IPS DF 4.7 (cell line): Measurements from ENCODE around the gene GPC6.
"Not testable (repeated sequence)": the region's sequence is repeated elsewhere in the genome, so short reads cannot be mapped to it uniquely, and the experiment has no call there.

Experiments used
- DNase-seq: peaks from one replicate; pipeline ENCODE4 v3.0.0-alpha.2; 2013; ENCODE audit warnings: low spot score; ENCODE audit errors: extremely low read depth

Gene GPC6

GRCh38 chr13:94339116-94339687 lies 1112.6 kb downstream of the GPC6 start:
- DNase-seq, result no peak

DNA sequence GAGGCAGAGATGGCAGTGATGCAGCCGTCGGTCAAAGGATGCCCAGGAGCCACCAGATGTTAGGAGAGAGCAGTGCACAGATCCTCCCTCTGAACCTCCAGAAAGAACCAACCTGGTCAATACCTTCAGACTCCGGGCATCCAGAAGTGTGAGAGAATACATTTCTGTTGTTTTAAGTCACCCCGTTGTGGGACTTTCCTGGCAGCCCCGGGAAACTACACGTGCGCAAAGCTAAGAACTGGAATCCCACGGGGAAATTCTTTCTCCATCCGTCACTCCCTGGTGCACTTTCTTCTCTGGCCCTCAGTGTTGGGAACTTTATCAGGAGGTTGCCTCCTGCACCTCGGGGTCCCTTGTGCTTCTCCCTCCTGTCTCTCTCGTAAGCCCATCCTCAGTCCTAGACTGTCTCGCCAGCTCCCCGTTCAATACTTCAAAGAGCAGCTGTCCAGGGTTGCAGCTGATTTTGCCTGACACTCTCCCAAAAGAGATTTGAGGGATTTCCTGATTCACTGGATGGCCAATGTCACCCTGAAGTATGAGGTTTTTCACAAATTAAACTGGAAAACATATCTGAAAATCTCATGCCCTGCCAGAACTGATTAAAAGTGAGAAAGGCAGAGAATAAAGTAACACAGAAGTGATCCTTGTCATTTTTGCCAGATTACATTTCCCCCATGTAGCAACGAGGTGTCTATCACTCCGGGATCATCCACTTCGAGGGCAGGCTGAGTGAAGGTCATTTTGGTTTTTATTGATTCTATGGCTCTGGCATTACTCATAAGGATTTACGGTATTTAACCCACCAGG lies 1116.0 kb downstream of the GPC6 start:
- DNase-seq, result no peak

- no peak for DNase-seq
Observed at GRCh38 chr13:94343243-94343585, 1116.6 kb downstream of the GPC6 start.

DNA sequence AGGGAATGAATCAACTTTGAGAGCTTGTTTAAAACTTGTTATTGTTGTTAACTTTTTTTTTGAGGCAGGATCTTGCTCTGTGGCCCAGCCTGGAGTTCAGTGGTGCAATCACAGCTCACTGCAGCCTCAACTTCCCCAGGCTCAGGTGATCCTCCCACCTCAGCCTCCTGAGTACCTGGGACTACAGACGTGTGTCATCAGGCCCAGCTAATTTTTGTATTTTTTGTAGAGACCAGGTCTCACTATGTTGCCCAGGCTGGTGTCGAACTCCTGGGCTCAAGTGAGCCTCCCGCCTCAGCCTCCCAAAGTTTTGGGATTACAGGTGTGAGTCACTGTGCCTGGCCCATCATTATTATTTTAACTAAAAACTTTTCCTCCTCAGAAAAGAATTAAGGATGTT lies 1117.1 kb downstream of the GPC6 start:
- not testable (repeated sequence) for DNase-seq

DNA sequence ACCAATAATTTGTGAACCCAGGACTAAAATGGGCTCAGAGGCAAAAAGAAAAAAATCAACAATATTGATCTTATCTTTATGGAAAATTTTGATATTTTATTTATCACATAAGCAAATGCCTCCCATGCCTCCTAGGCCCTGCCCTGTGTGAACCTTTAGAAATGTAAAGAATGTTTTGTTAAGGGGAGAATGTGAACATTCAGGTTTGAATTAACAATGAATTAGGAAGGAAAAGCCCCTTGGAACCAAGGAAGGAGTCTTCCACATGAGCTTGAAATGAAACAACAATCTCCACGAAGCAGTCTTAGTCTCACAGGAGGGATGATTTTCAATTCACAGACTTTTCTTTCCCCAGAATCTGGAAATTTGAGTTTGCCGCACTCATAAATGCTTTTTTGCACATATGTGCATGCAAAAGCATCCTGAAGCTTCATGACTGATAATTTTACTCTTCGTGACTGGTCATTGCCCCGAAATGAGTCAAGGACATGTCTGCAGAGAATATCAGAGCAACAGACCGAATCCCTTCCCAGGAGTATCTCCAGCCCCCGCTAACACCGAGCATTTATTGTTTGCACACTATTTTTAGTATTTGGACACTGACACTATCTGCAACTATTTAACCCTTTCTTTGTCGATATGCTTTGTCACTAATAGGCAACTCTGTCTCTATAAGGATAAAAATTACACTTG lies 1117.7 kb downstream of the GPC6 start:
- peak; percentile 46 for DNase-seq

DNA sequence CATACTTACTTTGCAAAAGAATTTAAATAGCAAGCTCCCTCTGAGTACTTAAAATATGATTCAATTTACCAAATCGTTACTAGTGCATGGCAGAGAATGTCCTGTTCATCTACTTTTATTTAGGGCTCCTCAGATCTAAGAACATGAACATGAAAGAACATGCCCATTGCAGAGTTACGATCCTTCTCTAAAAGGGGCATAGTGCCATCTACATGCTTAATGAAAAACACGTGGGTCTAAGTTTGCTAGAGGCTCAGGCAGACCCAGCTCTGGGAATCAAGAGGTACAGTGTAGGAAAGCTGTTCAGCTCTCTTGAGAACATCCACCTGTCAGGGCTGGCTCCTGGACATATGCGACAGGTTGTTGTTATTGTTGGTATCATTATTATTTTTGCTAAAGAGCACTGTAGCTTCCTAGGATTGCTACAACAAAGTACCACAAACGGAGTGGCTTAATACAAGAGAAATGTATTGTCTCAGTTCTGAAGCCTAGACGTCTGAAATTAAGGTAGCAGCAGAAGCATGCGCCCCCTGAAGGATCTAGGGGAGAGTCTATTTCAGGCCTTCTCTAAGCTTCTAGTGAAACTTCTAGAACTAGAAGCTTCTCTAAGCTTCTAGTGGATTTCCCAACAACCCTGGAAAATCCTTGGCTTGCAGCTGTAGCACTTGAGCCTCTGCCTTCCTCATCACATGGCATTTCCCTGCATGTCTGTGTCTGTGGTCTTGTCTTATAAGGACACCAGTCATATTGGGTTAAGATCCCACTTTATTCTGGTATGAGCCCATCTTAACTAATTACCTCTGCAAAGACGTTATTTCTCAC lies 1119.0 kb downstream of the GPC6 start:
- DNase-seq, result no peak

DNA sequence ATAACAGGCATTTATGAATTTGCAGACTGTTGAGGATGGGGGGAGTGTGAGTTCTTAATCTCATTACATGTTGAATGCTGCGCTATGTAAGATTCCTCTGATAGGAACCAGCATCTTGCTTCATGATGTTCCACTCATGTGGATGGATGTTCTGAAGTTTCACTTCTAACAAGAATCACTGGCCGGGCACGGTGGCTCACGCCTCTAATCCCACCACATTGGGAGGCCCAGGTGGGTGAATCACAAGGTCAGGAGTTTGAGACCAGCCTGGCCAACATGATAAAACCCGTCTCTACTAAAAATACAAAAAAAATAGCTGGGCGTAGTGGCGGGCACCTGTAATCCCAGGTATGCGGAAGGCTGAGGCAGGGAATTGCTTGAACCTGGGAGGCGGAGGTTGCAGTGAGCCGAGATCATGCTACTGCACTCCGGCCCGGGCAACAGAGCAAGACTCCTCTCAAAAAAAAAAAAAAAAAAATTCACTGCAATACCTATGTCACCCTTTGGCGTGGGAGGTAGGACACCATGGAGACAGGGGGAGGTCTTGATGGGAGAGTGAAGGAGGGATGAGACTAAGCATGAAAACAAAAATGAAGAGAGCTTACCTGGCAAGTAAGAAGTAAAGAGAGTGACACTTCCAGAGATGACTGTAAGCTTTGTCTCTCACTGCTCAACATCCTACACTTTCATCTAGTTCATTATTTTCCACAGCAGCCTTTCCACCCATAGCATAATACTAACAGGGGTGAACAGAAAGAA lies 1119.8 kb downstream of the GPC6 start:
- no peak for DNase-seq

DNA sequence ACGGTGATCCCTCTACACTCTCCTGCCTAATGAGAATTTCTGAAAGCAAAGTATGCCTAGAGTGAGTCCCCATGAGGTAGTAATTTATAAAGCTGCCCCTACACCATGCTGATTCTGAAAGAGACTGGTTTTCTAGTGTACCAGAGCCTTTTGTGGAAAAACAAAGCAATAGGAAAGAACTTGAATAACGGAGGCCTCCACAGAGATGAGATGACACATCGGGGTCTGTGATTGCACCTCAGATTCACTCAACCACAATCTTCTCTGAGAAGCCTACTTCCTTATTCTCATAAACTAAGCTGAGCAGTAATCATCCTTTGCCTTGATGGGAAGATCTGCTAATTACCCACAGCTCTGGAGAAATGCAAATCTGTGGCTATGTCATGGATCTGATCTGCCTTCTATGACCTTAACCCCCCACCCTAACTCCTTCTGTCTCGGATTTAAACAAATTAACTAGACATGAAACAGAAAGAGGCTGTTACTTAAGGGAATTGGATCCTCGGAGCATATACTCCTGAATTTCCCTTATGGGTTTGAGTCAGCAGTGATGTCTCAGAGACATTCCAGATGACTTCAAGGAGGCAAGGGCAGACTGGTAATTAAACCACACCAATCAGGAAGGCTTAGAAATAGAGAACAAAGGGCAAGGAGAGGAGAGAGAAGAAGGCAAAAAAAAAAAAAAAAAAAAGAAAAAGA lies 1124.8 kb downstream of the GPC6 start:
- no peak for DNase-seq

DNA sequence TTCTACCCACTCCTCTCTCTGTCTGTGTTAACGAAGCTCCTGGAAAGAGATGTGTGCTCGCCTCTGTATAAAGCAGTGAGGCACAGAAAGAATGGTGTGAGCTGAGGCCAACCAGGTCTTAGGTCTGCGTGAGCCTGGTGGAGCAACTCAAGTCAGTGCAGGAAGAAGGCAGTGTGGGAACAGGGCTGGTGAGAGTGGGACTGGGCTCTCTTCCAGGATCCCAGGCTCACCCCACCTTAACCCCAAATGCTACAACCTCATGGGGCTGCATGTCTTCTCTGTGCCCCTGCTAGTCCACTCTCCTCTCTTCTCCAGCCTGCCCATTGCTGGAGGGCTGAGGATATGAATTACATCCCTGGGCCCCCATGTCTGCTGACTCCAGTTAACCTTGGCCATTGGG lies 1125.5 kb downstream of the GPC6 start:
- no peak for DNase-seq

- no peak for DNase-seq
Observed at GRCh38 chr13:94353167-94353710, 1126.6 kb downstream of the GPC6 start.

DNA sequence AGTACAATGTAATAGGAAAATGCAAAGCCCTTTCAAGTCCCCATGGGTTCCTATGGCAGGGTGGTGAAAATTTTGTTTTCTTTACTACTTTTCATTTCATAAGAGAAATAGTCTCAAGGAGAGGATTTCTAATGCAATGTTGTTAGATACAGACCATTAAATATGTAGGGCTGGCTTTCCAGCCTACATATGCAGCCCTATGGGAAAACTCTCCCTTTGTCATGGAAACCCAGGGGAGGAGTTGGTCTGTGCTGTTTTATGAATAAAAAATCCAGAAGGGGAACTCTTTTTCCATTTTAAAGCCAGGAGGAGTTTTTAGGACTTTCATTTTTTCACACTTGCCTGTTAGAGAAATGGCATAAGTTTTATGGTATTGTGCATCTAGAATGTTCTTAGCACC lies 1133.3 kb downstream of the GPC6 start:
- no peak for DNase-seq

- DNase-seq, result peak; percentile 83
Observed at GRCh38 chr13:94362411-94362909, 1135.9 kb downstream of the GPC6 start.

GRCh38 chr13:94366677-94367076 lies 1140.1 kb downstream of the GPC6 start:
- no peak for DNase-seq

DNA sequence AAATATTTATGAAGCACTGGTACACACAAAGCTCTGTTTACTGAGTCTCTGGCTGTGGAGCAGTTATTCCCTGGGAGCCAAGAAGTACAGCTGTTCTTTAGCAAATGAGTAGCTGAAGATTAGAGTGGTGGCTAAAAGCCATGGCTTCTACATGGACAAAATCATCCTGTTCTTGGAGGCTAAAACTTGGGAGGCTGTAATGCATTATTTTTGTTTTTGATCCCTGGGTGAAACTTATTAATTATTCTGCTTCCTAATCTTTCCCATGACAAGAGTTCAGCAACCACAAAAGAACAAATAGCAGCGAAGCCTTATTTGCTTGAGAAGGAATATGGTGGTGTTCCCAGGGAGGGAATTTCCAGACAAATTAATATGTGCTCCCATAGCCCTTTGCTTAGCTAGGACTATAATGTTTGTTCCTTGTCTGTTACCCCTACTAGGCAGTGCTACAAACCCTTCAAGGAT lies 1143.4 kb downstream of the GPC6 start:
- DNase-seq, result no peak

GRCh38 chr13:94371855-94372254 lies 1145.2 kb downstream of the GPC6 start:
- DNase-seq, result no peak

DNA sequence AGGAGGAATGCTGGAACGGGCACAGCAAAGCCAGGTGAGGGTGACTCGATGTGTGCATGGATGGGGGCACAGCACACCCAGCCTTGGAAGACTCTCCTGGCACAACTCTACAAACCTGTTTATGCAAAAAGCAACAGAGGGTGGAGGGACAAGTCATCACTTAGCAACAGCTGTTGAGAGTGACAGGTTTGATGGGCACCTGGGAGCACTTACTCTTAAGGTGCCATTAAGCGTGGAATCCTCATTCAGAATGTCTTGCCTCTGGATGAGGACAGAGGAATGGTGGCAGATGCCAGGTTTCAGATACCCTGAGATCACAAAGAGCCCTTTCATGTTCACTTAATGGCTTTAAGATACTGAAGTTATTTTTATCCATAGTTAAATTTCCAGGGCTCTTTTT lies 1155.9 kb downstream of the GPC6 start:
- DNase-seq, result no peak

GRCh38 chr13:94382960-94383359 lies 1156.4 kb downstream of the GPC6 start:
- DNase-seq, result no peak

DNA sequence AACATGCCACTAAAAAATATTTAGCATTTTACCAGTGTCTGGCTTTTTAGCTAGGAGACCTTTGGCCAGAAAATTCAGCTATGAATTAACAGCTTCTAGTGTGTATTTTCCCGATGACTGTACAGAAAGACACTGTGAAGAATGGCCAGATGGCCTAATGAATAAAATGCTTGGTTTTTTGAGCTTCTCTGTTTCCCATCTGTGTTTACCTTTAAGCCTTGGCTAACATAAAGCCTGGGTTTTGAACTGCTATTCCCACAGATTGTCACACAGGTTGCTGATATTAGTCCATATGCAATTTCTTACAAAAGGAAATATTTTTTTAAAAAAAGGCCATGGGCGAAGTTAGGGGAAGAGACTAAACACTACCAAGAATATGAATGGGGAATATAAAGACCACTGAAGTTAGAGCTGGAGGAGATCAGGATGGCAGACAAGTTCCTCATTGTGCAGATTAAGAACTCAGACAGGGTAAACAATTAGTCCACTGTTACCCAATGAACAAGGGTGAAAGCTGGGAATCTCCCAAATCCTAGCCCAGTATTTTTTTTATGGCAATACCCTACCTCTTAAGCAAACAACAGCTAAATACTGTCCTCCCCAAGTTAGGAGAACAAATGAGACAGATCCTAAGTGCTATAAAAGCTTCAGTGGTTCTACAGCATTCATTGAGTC lies 1157.8 kb downstream of the GPC6 start:
- DNase-seq, result no peak

DNA sequence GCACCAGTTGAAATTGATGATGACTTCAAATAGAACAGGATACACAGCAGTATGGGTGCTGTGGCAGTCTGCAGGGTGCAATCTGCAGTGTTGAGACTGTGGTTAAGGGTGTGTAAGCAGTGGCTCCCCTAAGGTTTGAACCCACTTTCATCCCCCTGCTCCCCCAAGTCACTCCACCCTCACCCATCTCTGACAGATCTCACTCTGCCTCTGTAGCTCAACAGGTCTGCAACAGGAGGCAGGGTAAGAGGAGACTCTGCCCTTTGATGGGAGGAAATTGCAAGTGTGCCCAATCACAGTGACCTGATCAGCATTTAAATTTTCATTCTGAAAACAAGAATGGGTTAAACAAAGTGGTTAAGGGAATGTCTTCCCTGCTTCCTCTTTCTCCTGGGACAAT lies 1160.4 kb downstream of the GPC6 start:
- DNase-seq, result no peak
